ENCODE data around the gene OCIAD1. TPM values are rescaled to one million over a fixed set of nuclear protein-coding genes. Genes with fewer than 3 reads are reported as not detected.

The OCIAD1 gene
- total and polyA plus RNA-seq, 12 donors: 97.7 to 403 (median 171) TPM

GRCh38 chr4:48801016-48801715 is 29.7 kb upstream of the OCIAD1 start:
- 72 to 82% (median 75%) methylated on average over 3 of the region's 3 CpGs for WGBS, 4 donors
- H3K4me3 ChIP-seq: no peak overlapping the region
- H3K9me3 ChIP-seq (replicated peaks in 1 of 3): no peaks in the 10 kb centered on the region
- DNase-seq: no peak
- H3K4me1 ChIP-seq (replicated peaks in 1 of 2): no peaks in the 10 kb centered on the region
- TF ChIP-seq POLR2A (IDR thresholded peaks at IDR 0.05): no peak
- no peak for TF ChIP-seq CTCF (IDR thresholded peaks at IDR 0.05)
- intact Hi-C loops (cut with DNase I): no loop called here
- no peaks in the 10 kb centered on the region for H3K27me3 ChIP-seq
- no peak overlapping the region for H3K27ac ChIP-seq
- no peaks in the 10 kb centered on the region for H3K36me3 ChIP-seq (replicated peaks in 1 of 2)

- no peak overlapping the region for H3K4me3 ChIP-seq
- intact Hi-C loops (cut with DNase I): no loop called here
- WGBS, 4 donors: 64 to 71% (median 68%) methylated on average over 8 of the region's 8 CpGs
These were observed 26.1 kb upstream of the OCIAD1 start for GRCh38 chr4:48804584-48805301.

GRCh38 chr4:48812866-48813265 is 18.0 kb upstream of the OCIAD1 start:
- Histone ChIP-seq H3K9me3 (replicated peaks in 1 of 3) (no peaks in the 10 kb centered on the region), H3K4me3 (no peak overlapping the region), H3K36me3 (replicated peaks in 1 of 2) (no peaks in the 10 kb centered on the region), H3K4me1 (replicated peaks in 1 of 2) (no peaks in the 10 kb centered on the region), H3K27ac (no peak overlapping the region), H3K27me3 (no peaks in the 10 kb centered on the region)
- intact Hi-C loops (cut with DNase I): no loop called here
- 75 to 78% (median 76%) methylated on average over 6 of the region's 6 CpGs for WGBS, 4 donors
- TF ChIP-seq POLR2A (IDR thresholded peaks at IDR 0.05): no peak
- no peak for DNase-seq

More at GRCh38 chr4:48804584-48805301, 26.1 kb upstream of the OCIAD1 start:
- Histone ChIP-seq H3K27me3 (no peaks in the 10 kb centered on the region), H3K36me3 (replicated peaks in 1 of 2) (no peaks in the 10 kb centered on the region), H3K27ac (peak overlapping the region in 1 of 5 donors; percentile 17), H3K9me3 (replicated peaks in 1 of 3) (no peaks in the 10 kb centered on the region), H3K4me1 (replicated peaks in 1 of 2) (no peaks in the 10 kb centered on the region)
- TF ChIP-seq CTCF (IDR thresholded peaks at IDR 0.05): no peak
- no peak for TF ChIP-seq POLR2A (IDR thresholded peaks at IDR 0.05)
- DNase-seq: peak in 2 of 7 donors; percentile 11 to 32

GRCh38 chr4:48813964-48814363 is 16.9 kb upstream of the OCIAD1 start:
- no peak for DNase-seq
- no peak for TF ChIP-seq POLR2A (IDR thresholded peaks at IDR 0.05)
- no peak for TF ChIP-seq CTCF (IDR thresholded peaks at IDR 0.05)
- 80 to 85% (median 83%) methylated on average over 1 of the region's 1 CpG for WGBS, 4 donors
- no peak overlapping the region for H3K4me3 ChIP-seq
- H3K36me3 ChIP-seq (replicated peaks in 1 of 2): no peaks in the 10 kb centered on the region
- intact Hi-C loops (cut with DNase I): no loop called here
- no peaks in the 10 kb centered on the region for H3K4me1 ChIP-seq (replicated peaks in 1 of 2)
- no peak overlapping the region for H3K27ac ChIP-seq
- no peaks in the 10 kb centered on the region for H3K9me3 ChIP-seq (replicated peaks in 1 of 3)
- no peaks in the 10 kb centered on the region for H3K27me3 ChIP-seq

Measured in adrenal gland (tissue), 12 donors.